Activated CD4-positive, alpha-beta T cell treated with anti-CD3 and anti-CD28 coated beads, Interleukin-2, amount 50 U/mL, for 24 hours (primary cell): ENCODE measurements around the gene GNAT3.

Experiments used
- DNase-seq, 2 donors: peaks; one replicate each; pipeline ENCODE4 v3.0.0-alpha.2; 2020; ENCODE audit warnings: low read depth in 1 of 2, low spot score in 1 of 2

Gene GNAT3

GRCh38 chr7:80505900-80506500 lies 5.9 kb downstream of the GNAT3 start:
- DNase-seq = no peak

GRCh38 chr7:80500325-80500724 lies 11.5 kb downstream of the GNAT3 start:
- no peak for DNase-seq

- DNase-seq = no peak
Measured at GRCh38 chr7:80499350-80499953, 12.4 kb downstream of the GNAT3 start.

- no peak for DNase-seq
Measured at GRCh38 chr7:80498481-80499349, 13.1 kb downstream of the GNAT3 start.

GRCh38 chr7:80496586-80496985 lies 15.3 kb downstream of the GNAT3 start:
- DNase-seq = no peak

GRCh38 chr7:80493121-80493849 lies 18.6 kb downstream of the GNAT3 start:
- DNase-seq = no peak

GRCh38 chr7:80491462-80491861 lies 20.4 kb downstream of the GNAT3 start:
- no peak for DNase-seq

- DNase-seq = no peak
Measured at GRCh38 chr7:80488851-80489370, 23.0 kb downstream of the GNAT3 start.

GRCh38 chr7:80488406-80488805 lies 23.5 kb downstream of the GNAT3 start:
- DNase-seq = no peak

GRCh38 chr7:80485721-80486120 lies 26.1 kb downstream of the GNAT3 start:
- no peak for DNase-seq

GRCh38 chr7:80482950-80483349 lies 28.9 kb downstream of the GNAT3 start:
- DNase-seq = no peak

GRCh38 chr7:80481196-80481884 lies 30.5 kb downstream of the GNAT3 start:
- no peak for DNase-seq

- no peak for DNase-seq
Measured at GRCh38 chr7:80480566-80480965, 31.3 kb downstream of the GNAT3 start.

GRCh38 chr7:80478683-80479082 lies 33.2 kb downstream of the GNAT3 start:
- DNase-seq = no peak

- DNase-seq = no peak
Measured at GRCh38 chr7:80476035-80476434, 35.8 kb downstream of the GNAT3 start.

GRCh38 chr7:80475383-80475782 lies 36.5 kb downstream of the GNAT3 start:
- no peak for DNase-seq

- DNase-seq = no peak
Measured at GRCh38 chr7:80473751-80474150, 38.1 kb downstream of the GNAT3 start.

GRCh38 chr7:80472491-80473200 lies 39.2 kb downstream of the GNAT3 start:
- no peak for DNase-seq

GRCh38 chr7:80468931-80469714 lies 42.7 kb downstream of the GNAT3 start:
- no peak for DNase-seq
